ENCODE measurements around the gene NPHP1. TPM values are rescaled to one million over a fixed set of nuclear protein-coding genes. Genes with fewer than 3 reads are reported as not detected.
"Not testable (repeated sequence)": the region's sequence is repeated elsewhere in the genome, so short reads cannot be mapped to it uniquely, and the experiment has no call there.

NPHP1 gene
- total RNA-seq, 1 donor from 2014 or later, result 3.1 TPM

DNA sequence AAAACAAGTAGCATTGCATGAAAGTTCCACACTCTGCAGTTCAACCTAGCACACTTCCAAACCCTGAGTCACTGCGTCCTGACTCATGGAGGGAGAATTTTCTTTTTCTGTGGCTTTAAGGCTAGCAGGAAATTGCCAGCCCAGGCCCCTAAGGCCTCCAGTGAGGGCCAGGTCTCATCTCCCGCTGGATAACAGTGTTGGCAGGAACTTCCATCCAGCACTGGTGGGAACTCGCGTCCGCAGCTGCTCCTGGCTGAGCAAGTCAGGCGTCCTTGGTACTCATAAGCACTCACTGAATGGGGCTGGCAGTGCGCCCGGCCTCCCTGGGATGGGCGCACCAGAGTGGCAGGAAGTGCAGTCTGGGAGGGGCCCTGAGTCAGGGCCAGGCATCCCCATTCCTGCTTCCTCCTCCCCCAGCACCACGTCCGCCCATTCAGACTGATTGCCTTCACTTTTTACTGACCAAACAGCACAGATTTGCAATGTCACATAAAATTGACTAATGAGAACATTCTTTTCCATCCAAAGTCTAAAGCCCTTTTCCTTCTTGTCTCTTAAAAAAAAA is 103.5 kb downstream of the NPHP1 start:
- peak overlapping the region; percentile 17 for H3K4me3 ChIP-seq (ENCODE audit: low read depth, low read length)
- DNase-seq (ENCODE audit: low read depth), result peak; percentile 96
- no peak for TF ChIP-seq CTCF (conservative IDR thresholded peaks at IDR 0.05; ENCODE audit: low read depth, low read length)

- not testable (repeated sequence) for DNase-seq (ENCODE audit: low read depth); H3K4me3 ChIP-seq (ENCODE audit: low read depth, low read length)
Measured at GRCh38 chr2:110100880-110101279, 103.9 kb downstream of the NPHP1 start.

GRCh38 chr2:110100480-110100879 is 104.3 kb downstream of the NPHP1 start:
- TF ChIP-seq CTCF (conservative IDR thresholded peaks at IDR 0.05; ENCODE audit: low read depth, low read length), result no peak
- no peak overlapping the region for H3K4me3 ChIP-seq (ENCODE audit: low read depth, low read length)
- DNase-seq (ENCODE audit: low read depth), result no peak

GRCh38 chr2:110099471-110100225 is 105.2 kb downstream of the NPHP1 start:
- no peak overlapping the region for H3K4me3 ChIP-seq (ENCODE audit: low read depth, low read length)
- no peak for DNase-seq (ENCODE audit: low read depth)
- TF ChIP-seq CTCF (conservative IDR thresholded peaks at IDR 0.05; ENCODE audit: low read depth, low read length), result no peak

DNA sequence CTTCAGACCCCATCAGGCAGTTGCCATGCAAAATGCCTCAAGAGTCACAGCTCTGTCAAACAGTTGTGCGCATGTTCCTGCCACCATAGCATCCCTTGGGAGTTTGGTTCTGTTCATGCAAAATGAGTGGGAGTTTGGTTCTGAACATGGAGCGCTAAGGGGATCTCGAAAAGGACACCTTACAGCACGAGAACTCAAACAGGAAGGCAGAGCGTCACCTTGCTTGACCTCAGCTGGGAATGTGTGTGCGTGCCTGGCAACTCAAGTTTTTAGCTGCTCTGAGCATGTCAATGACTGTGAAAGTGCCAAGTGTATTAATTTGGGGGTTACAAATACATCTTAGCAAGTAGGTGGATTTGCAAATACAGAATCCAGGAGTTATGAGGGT is 105.8 kb downstream of the NPHP1 start:
- DNase-seq (ENCODE audit: low read depth), result no peak
- TF ChIP-seq CTCF (conservative IDR thresholded peaks at IDR 0.05; ENCODE audit: low read depth, low read length), result no peak
- H3K4me3 ChIP-seq (ENCODE audit: low read depth, low read length), result no peak overlapping the region

- no peak overlapping the region for H3K4me3 ChIP-seq (ENCODE audit: low read depth, low read length)
- no peak for TF ChIP-seq CTCF (conservative IDR thresholded peaks at IDR 0.05; ENCODE audit: low read depth, low read length)
- DNase-seq (ENCODE audit: low read depth), result no peak
Measured at GRCh38 chr2:110097506-110098220, 107.2 kb downstream of the NPHP1 start.

DNA sequence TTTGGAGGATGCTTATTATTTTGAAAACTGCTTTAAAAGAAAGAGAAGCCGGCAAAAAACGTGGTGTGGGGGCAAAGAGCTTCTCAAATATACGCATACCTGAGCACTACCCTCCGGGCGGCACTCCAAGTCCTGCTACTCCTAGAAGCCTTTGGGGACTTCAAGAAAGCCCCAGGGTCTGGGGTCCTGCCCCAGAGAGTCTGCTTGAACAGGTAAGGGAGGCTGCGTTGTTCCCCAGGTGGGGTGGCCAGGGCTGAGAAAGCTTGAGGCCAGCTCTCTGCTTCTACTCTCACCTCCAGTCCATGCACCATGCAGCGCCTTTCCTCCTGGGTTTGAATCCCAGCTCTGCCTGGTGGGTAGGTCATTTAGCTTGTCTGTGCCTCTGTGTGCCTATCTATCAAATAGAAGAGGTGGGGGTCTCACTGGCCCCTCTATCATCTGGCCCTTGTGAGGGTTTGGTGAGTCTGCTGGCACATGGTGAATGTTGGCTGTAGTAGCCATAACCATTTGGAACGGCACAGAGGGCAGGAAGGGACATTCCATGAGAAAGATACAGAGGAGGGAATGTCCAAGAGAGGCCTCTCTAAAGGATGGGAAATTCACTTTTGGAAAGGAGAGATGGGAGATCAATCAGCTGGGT is 108.7 kb downstream of the NPHP1 start:
- TF ChIP-seq CTCF (conservative IDR thresholded peaks at IDR 0.05; ENCODE audit: low read depth, low read length), result no peak
- H3K4me3 ChIP-seq (ENCODE audit: low read depth, low read length), result no peak overlapping the region
- DNase-seq (ENCODE audit: low read depth), result no peak

DNA sequence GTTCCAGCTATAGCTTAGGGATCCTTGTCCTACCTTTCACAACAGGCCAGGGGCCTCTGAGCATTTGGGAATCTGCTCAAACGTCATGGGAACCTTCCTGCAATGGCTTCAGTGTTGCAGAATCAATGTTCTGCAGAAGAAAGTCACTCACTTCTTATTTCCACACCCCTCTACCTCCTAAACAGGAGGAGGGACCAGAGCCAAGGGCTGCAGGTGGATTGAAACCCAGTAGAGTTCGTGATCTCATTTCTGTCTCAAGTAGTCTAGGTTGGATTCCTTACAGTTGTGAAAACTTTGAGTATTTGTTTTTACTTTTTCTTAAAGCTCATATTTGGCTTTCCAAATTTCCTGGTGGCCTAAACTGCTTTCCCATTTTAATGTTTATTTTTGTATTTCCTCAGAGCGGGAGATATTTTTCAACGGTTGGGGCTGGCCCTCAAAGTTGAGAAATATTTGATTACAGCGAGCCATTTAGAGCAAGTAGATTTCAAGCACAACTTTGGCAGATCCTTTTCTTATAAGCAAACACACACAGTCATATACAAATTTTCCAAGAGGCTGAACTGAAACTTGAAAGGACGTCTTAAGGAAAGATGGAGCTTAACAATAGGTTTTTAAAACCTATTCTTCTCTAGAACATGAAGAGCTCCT is 109.8 kb downstream of the NPHP1 start:
- not testable (repeated sequence) for H3K4me3 ChIP-seq (ENCODE audit: low read depth, low read length); DNase-seq (ENCODE audit: low read depth)

- H3K4me3 ChIP-seq (ENCODE audit: low read depth, low read length); DNase-seq (ENCODE audit: low read depth): not testable (repeated sequence)
Measured at GRCh38 chr2:110093924-110094323, 110.9 kb downstream of the NPHP1 start.

DNA sequence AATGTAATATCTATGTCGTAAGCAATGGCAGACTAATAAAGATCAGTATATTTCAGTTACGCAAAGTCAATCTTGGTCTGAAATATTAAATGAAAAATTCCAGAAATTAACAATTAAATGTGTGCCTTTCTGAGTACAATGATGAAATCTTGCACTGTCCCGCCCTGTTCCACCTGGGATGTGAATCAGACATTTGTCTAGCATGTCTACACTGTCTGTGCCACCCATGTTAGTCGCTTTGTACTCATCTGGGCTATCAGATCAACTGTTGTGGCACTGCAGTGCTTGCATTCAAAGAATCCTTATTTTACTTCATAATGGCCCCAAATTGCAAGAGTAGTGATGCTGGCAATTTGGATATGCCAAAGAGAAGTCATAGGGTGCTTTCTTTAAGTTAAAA is 114.6 kb downstream of the NPHP1 start:
- not testable (repeated sequence) for H3K4me3 ChIP-seq (ENCODE audit: low read depth, low read length); DNase-seq (ENCODE audit: low read depth)

All from epithelial cell of proximal tubule (primary cell).